Aortic smooth muscle cell (primary cell): ENCODE measurements around the gene RPS18. TPM values are rescaled to one million over a fixed set of nuclear protein-coding genes. Genes with fewer than 3 reads are reported as not detected.

Source experiments
- total RNA-seq: library from RNA; depleted of rRNA; stranded (reverse); fragments of >200 nt; gene quantifications from 2 replicates; pipeline ENCODE4 v1.2.3, GENCODE V29; 2014

RPS18 gene
- 4,494 and 5,354 TPM in 2 replicates for total RNA-seq

DNA sequence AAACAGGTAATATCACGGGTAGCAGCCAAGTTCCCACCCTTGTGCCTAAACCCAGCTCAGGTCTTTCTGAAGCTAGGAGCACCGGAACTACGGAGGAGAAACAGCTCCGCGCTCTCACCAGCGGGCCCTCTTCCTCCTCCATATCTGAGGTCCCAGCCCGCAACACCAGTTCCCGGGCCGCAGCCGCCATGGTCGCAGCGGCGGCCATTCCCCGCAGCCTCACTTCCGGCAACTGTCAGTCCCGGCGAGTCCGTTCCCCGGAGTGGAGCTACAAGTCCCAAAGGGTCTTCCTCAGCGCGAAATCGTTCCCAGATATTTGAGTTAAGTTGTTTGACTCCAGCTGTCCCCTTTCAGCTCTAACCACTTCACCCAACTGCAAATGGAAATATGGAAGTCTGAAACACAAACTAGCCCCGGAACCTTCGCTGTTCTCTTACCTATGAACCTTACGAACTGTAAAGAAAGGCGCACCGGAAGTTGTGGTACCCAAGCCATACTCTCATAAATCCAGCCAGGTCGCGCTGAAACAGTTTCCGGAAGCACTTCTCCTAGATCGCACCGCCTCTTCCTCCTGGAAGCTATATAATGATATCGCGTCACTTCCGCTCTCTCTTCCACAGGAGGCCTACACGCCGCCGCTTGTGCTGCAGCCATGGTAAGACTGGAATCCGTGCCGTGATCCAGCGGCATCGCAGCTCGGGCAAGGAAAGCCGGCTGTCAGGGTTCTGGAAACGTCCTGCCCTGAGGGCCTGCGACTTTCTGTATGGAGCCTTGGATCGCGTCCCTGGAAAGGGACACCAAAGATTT is at the start of gene RPS18, which contains the start of gene VPS52:
TSS of gene RPS18 (plus strand) at position 608 of the 807 bp plus-strand sequence. CDS start at position 653, 45 bp downstream.
TSS of gene VPS52 (minus strand) at position 409 of the 807 bp plus-strand sequence. CDS start at position 208, 201 bp downstream.

GRCh38 chr6:33276864-33277662 is 5.2 kb downstream of the RPS18 start, which contains the start of gene B3GALT4:
Gene B3GALT4, plus strand, starts transcription at chr6:33277123. Its CDS starts 297 bp downstream, at chr6:33277420.

DNA sequence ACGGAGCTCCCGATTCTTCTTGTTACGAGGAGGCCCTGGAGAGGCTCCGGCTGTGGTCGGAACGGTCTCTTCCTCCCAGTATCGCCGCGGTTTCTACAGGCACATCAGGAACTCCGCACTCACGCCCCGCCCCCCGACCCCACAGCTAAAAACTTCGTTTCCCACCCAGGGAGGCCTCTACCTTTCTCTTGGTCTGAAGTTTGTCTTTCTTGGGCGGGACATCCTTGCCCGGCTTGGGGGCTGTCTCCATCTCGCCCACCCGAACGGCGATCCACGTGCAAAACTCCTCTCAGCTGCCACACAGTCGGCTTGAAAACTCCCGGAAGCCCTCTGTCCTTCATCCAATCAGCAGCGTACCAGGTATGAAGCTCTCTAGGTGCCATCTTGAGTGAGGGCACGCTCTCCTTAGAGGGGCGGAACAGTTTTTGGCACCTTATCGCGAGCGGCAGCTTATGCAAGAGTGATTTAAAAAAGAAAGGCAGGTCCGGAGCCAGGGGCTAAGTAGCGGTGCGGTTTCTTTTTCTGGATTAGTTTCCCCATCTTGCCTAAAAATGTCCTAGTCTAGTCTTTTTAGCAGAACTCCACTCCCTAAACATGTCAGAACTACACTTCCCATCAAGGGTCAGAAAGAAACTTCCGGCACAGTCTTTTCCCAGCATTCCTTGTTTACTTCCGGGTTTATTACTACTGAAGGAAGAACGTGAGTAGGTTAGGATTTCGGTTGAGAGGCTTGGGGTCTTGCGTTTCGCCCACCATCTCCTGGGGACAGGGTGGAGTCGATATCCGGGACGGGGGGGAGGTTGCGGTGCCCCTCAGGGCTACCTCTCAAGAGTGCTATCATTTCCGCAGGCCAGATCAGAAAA is 17.3 kb downstream of the RPS18 start, which contains the start of the genes PFDN6 and WDR46:
TSS of gene PFDN6 (plus strand) at position 681 of the 863 bp plus-strand sequence. CDS start 256 bp downstream, outside the sequence.
TSS of gene WDR46 (minus strand) at position 319 of the 863 bp plus-strand sequence. CDS start at position 250, 69 bp downstream.

GRCh38 chr6:33298773-33299236 is 26.9 kb downstream of the RPS18 start, which contains the start of gene RGL2:
Gene RGL2, minus strand, starts transcription at chr6:33298942. Its CDS starts 332 bp downstream, at chr6:33298610.

DNA sequence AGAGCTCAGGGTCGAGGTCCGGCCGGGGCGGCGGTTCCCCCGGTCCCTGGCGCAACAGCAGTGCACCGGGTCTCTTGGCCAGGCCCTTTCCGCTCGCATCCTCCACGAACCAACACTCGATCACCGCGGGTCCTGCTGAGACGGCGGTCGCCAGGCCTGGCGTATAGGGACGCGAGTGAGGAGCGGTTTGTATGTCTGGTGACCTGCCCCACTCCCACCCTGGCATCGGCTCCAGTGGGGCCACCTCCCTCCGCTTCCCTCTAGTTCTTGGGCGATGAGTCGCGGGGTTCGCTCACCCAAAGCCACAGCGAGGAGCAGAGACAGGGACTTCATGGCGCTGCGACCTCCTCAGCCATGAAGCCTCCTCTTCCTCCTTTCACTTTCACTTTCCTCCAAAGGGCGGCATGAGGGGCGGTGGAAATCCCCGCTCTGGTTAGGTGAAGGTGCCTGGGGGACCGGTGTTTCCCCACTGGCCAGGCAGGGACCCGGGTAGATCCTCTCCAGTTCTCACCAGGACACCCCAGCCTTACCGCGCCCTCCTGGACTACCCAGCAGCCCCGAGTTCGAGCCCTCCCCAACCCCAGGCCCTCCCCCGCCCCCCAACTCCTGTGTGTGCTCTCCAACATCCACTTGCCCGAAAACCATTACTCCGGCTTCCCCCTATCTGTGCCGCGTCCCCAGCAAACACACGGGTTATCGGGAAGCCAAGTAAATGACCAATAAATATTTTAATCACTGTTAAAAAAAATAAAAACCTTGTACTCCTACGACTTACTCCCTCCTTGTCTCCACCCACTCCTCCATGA is 42.0 kb downstream of the RPS18 start, which contains the start of gene TAPBP:
TSS of gene TAPBP (minus strand) at position 370 of the 806 bp plus-strand sequence. CDS start at position 333, 37 bp downstream.

DNA sequence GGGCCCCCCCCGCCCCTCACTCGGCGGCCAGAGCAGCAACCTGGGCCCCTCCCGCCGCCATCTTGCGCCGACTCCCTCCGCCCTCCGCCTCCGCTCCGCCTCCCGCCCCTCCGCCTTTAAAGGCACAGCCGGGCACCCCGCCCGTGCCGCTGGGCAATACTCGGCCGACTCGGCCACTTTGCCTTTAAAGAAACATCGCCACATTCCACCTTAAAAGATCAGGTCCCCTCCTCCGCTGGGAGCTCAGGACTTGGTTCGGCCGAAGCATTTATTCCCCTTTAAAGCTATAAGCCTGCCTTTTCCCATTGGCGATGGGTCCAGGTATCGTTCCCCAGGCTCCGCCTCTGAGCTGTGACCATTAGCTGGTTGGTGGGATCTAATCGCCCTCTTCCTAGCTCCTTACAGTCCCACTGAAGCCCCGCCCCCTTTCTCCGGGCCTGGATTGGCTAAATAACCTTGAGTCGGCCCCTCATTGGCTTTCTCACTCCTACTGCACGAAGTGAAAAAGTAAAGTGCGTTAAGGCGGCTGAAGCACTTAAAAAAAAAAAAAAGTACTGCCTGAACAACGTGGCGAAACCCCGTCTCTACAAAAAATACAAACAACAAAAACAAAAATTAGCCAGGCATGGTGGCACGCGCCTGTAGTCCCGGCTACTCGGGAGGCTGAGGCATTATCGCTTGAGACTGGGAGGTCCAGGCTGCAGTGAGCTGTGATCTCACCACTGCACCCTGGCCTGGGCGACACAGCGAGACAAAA is 46.0 kb downstream of the RPS18 start, which contains the start of gene ZBTB22:
TSS of gene ZBTB22 (minus strand) at position 76 of the 757 bp plus-strand sequence. CDS start 828 bp downstream, outside the sequence.

Other genes with a start within 250 kb of the RPS18 start
- 2.0 and 2.8 TPM in 2 replicates for gene HLA-DPA1, start 198.4 kb upstream of the RPS18 start, total RNA-seq
- 14.3 and 20.3 TPM in 2 replicates for gene HLA-DPB1, start 196.1 kb upstream of the RPS18 start, total RNA-seq
- gene COL11A2, start 79.6 kb upstream of the RPS18 start, total RNA-seq: 0.12 and 0.13 TPM in 2 replicates
- gene RXRB, start 71.4 kb upstream of the RPS18 start, total RNA-seq: 25.1 and 25.2 TPM in 2 replicates
- gene SLC39A7, start 71.2 kb upstream of the RPS18 start, total RNA-seq: 170 and 210 TPM in 2 replicates
- 8.6 and 12.6 TPM in 2 replicates for gene HSD17B8, start 67.4 kb upstream of the RPS18 start, total RNA-seq
- 31.0 and 35.0 TPM in 2 replicates for gene RING1, start 63.6 kb upstream of the RPS18 start, total RNA-seq
- gene VPS52, start 199 bp upstream of the RPS18 start, total RNA-seq: 45.0 and 52.2 TPM in 2 replicates
- gene B3GALT4, start 5.0 kb downstream of the RPS18 start, total RNA-seq: 10.0 and 12.2 TPM in 2 replicates
- gene WDR46, start 17.2 kb downstream of the RPS18 start, total RNA-seq: 66.6 and 112 TPM in 2 replicates
- gene PFDN6, start 17.5 kb downstream of the RPS18 start, total RNA-seq: 38.6 and 53.1 TPM in 2 replicates
- gene RGL2, start 26.9 kb downstream of the RPS18 start, total RNA-seq: 27.7 and 33.5 TPM in 2 replicates
- gene TAPBP, start 42.0 kb downstream of the RPS18 start, total RNA-seq: 42.9 and 51.9 TPM in 2 replicates
- gene ZBTB22, start 45.7 kb downstream of the RPS18 start, total RNA-seq: 22.2 and 23.8 TPM in 2 replicates
- gene DAXX, start 50.9 kb downstream of the RPS18 start, total RNA-seq: 56.1 and 61.8 TPM in 2 replicates
- 10.3 and 18.8 TPM in 2 replicates for gene KIFC1, start 119.7 kb downstream of the RPS18 start, total RNA-seq
- 20.1 and 21.9 TPM in 2 replicates for gene PHF1, start 138.9 kb downstream of the RPS18 start, total RNA-seq
- gene CUTA, start 146.0 kb downstream of the RPS18 start, total RNA-seq: 133 and 181 TPM in 2 replicates
- gene SYNGAP1, start 148.0 kb downstream of the RPS18 start, total RNA-seq: 2.4 and 4.4 TPM in 2 replicates
- 4.4 and 4.8 TPM in 2 replicates for gene ZBTB9, start 182.5 kb downstream of the RPS18 start, total RNA-seq